Activated CD4-positive, alpha-beta T cell treated with anti-CD3 and anti-CD28 coated beads for 24 hours (primary cell): ENCODE results near the gene PPP1R14D.
"Not testable (repeated sequence)": the region's sequence is repeated elsewhere in the genome, so short reads cannot be mapped to it uniquely, and the experiment has no call there.

ENCODE experiments used
- DNase-seq, 2 donors: peaks; one replicate each; pipeline ENCODE4 v3.0.0-alpha.2; 2020; ENCODE audit warnings: low read depth in 2 of 2

Gene PPP1R14D

DNA sequence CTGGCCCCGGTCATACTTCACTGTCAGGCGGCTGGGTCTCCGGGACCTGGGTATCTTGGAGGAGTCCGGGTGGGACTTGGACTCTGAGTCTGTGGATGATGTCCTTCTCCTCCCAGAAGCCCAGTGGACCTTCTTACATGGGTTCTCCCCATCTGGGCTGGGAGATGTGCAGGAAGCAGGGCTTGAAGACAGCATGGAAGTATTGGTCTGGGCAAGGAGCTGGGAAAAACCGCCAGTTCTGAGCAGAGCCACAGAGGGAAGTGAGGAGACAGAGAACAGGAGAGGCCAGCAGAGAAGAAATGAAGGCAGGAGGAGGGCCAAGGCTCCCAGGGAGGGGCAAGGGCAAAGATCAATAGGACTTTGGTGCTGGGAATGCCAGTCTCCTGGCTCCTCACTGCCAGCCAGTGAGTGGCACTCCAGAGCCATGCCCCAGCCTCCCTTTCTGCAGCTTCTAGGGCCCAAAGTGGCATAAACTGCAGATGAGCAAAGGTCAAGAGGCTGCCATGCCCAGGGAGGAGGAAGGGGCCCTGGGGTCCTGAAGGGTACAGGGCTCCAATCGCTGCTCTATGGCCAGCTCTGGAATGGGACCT is at the start of gene PPP1R14D:
Gene PPP1R14D, minus strand, starts transcription at position 262 of the 590 bp plus-strand sequence. Its CDS starts 67 bp downstream, at position 195.
- DNase-seq: no peak

DNA sequence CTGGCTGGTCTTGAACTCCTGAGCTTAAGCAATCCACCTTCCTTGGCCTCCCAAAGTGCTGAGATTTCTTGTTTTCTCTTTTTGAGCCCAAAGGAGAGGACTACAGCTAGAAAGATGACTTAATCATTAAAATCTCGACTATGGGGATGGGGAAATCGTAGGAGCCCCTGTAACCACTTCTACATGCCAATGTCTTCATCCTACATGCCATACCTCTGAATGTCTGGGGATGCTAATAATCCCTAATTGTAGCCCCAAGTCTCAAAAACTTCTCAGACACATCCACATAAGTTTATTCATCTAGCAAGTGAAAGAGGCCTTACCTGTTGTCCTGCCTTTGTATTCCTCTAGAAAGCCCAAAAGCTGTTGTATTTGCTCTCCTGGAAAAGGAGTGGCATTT is 49.2 kb upstream of the PPP1R14D start:
- DNase-seq: no peak

DNA sequence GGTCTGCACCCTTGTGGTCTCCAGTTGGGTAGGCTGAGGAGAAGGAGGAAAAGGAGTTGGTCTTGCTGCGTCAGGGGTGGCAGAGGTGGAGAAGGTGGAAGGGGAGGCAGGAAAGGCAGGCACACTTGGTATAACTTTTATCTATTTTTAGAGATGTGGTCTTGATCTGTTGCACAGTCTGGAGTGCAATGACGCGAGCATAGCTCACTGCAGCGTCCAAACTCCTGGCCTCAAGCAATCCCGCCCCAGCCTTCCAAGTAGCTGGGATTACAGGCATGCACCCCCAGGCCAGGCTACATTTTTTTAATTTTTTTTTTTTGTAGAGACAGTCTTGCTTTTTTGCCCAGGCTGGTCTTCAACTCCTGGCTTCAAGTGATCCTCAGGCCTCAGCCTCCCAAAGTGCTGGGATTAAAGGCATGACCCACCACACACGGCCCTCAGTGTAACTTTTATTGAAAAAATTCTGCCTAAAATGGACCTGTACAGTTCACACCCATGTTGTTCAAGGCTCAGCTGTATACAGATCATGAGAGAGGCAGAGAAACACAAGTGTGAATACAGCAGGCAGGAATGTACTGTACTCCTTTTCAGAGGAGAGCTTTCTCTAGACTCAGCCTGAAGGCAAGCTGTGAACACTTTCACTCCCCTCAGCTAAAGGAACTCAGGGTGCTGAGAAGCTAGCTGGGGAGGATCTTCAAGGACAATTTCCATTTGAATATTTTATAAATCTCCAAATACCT is 47.7 kb upstream of the PPP1R14D start:
- DNase-seq: no peak

GRCh38 chr15:40873694-40874561 is 45.4 kb upstream of the PPP1R14D start, which contains the start of gene RHOV:
RHOV (minus strand) TSS chr15:40874234; CDS start chr15:40874139, 95 bp downstream.
- peak in 1 of 2 donors; percentile 50 for DNase-seq

DNA sequence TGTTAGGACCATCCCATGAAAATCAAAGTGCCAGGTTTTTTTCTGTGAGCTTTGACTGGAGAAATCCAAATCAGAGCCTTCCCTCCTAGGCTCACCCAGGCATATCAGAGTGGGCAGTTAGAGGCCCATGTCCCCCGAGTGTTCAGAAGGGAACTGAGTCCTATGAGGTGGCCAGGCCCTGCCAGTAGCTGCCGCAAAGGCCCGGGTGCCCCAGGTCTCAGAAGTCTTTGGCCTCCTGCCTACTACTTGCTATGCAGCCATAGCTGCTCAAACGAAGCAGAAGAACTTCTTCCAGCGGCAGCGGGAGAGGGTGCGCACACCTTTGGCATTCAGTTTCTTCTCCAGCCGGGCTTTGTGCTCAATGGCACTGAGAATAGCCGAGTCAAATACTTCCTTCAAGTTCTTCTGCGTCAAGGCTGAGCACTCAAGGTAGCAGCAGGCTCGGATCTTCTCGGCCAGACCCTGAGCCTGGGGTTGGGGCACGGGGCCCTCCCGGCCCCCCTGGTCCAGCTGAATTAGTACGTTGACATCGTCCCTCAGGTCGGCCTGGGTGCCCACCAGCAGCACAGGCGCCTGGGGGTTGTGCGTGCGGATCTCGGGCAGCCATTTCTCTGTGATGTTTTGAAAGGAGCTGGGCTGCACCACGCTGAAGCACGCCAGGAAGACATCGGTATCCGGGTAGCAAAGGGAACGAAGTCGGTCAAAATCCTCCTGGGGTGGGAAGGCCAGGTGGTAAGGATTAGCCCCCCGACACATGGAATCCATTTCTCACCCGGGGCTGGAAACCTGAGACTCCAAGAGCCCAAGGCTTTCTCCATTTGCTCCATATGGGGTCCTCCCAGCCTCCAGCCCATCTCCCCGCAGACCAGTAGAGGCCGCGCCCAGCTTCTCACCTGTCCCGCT is 44.5 kb upstream of the PPP1R14D start:
- no peak for DNase-seq

DNA sequence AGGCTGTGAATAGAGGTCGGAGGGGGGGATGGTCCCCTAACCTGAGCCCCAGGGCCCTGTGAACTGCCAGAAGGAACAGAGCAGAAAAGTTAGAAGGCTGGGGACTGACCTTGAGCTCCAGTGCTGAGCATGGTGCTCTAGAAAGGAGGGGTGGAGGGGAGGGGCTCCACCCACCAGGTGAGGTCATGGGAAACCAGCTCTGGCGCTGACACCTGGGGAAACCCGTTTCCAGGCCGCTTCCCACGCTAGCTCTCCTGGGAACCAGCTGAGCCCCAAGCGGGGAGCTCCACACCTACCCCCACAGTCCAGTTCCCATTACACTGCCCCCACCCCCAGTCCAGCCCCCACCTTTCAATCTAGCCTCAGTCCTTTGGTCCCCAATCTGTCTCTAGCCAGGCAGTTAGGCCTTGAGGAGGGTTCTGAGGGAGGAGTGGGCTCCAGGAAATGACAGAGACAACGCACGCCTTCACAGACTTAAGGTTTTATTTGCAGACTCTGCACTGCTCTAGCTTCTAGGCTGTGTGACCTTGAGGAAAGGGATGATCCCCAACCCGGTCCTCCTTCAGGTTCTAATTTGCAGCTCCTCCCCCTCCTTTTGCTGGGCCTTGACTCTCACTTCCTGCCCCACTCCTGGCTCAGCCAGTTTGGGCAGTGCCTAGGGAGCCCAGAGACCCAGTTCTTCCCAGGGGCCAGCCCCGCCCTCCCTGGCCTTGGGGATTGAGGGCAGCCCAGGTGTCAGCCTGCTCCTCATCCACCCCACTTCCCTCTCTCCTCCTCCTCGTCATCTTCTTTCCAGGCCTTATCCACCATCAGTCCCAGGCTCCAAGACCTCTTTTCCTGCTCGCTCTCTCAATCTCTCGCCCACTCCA is 43.5 kb upstream of the PPP1R14D start:
- no peak for DNase-seq

DNA sequence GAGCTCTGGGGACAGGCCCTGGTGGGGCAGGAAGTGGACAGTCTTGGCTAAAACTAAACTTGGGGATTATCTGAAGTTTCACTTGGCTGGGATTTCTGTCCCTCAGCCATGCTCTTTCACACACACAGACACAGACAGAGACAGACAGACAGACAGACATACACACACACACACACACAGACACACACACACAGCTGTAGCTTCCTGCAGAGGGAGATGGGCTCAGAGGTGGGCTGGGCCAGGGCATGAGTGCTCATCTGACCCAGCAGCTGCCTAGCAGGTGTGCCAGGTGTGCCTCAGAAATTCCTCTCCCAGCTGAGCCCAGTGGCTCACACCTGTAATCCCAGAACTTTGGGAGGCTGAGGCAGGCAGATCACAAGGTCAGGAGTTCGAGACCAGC is 42.2 kb upstream of the PPP1R14D start:
- no peak for DNase-seq

DNA sequence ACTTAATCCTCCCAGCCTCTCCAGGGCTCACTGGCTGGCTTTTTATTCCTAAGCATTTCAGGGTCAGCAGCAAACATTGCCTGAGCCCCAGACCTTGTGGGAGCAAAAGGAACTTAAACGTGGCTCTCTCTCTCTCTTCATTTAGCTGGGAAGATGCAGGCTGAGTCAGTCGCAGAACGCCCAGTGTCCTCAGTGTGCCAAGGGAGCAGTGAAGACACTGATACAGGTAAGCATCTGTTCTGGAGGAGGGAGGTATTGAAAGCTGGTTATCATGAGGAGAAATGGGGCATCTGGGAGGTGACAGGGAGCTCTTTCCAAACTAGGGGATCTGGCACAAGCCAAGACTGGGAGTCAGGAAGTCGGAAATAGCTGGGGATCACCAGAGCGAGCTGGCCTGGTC is 41.2 kb upstream of the PPP1R14D start:
- no peak for DNase-seq

- DNase-seq: no peak
Measured at GRCh38 chr15:40867199-40867598, 38.7 kb upstream of the PPP1R14D start.

DNA sequence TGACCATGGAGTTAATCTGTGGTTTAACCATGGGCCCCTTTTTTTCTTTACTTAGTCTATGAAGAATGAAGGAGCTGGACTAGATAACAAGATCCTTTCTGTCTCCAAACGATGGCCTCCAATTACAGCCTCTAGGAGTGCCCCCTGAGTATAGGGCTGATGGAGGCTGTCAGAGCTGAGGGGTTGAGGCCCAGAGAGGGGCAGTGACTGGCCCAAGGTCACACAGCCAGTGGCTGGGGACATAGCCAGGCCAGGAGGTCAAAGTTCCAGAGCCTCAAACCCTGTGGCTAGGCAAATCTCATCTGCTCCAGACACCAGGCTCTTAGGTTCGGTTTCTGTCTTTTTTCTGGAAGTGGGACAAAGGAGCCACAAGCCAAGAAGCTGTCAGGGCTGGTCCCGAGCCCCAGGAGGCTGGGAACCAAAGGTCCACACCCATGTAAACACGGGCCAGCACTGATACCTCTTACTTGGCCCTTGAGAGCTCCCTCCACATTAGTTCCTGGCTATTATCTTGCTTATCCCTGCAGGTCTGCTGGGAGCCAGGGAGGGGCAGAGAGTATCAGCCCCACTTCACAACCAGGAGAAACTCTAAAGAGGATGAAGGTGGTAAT is 35.3 kb upstream of the PPP1R14D start:
- no peak for DNase-seq

GRCh38 chr15:40861147-40861546 is 32.6 kb upstream of the PPP1R14D start:
- not testable (repeated sequence) for DNase-seq

DNA sequence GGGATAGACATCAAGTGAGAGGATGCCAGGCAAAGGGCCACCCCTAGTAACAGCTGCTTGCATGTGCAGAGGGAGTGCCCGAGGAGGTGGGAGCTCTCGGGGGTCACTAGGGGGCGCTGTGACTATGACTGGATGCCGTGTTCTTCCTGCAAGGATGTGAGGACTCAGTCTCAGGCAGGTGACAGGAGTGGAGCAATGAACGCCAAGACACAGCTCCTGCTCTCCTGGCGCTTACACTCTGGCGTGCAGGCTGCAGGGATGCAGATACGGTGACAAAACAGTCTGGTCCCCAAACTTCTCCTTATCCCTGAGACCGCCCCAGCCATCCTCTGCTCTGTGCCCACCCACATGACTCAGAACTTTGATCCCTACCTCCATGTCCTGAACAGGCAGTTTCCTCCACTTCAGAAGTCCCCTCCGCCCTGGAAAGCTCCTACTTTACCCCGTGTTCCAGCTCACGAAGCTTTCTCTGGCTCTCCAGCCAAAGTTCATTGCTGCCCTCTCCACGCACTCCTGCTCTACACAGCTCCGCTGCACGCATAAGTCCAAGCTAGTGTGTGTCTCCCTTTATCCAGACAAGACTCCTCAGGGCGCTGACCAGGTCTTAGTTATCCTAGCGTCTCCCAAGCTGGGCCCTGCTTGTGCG is 30.8 kb upstream of the PPP1R14D start:
- peak; percentile 84 to 86 for DNase-seq

DNA sequence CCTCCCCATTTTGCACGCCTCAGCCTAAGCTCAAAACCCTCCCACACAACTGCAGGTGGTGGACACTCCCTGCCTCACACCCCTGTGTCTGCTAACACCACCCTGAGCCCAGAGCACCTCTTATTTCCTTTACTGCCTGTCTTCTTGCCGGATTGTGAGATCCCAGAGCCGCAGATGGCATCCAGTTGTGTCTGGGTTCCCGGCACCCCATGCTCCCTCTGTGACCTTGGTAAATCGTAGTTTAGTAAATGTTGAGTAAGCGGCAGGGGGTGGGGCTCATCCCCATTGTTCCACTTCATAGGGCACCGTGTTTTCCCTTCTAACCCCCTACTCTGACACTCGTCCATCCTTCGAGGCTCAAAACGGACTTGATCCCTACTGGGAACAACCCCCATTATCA is 30.2 kb upstream of the PPP1R14D start:
- no peak for DNase-seq

- peak; percentile 72 to 79 for DNase-seq
Measured at GRCh38 chr15:40857601-40858341, 29.3 kb upstream of the PPP1R14D start.

DNA sequence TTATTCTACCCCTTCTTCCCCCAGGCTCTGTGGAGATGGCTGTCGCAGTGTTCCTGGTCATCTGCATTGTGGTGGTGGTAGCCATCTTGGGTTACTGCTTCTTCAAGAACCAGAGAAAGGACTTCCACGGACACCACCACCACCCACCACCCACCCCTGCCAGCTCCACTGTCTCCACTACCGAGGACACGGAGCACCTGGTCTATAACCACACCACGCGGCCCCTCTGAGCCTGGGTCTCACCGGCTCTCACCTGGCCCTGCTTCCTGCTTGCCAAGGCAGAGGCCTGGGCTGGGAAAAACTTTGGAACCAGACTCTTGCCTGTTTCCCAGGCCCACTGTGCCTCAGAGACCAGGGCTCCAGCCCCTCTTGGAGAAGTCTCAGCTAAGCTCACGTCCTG is 28.2 kb upstream of the PPP1R14D start:
- DNase-seq: no peak

DNA sequence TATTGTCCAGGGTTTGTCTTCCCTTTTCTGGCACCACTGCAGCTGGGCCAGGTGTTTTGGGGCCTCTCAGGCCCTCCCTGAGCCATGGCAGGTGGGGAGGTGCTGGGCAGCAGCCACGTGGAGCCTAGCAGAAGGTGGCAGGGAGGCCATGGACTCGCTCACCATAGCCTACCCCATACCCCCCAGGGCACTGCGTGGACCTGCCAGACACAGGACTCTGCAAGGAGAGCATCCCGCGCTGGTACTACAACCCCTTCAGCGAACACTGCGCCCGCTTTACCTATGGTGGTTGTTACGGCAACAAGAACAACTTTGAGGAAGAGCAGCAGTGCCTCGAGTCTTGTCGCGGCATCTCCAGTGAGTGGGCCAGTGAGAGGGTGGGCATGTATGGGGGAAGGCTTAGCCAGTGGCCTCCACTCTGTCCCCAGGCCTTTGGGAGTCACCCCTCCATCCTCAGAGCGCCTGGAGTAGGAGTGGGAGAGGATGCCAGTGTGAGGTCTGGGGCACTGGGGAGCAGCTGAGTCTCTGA is 27.3 kb upstream of the PPP1R14D start:
- DNase-seq: no peak

DNA sequence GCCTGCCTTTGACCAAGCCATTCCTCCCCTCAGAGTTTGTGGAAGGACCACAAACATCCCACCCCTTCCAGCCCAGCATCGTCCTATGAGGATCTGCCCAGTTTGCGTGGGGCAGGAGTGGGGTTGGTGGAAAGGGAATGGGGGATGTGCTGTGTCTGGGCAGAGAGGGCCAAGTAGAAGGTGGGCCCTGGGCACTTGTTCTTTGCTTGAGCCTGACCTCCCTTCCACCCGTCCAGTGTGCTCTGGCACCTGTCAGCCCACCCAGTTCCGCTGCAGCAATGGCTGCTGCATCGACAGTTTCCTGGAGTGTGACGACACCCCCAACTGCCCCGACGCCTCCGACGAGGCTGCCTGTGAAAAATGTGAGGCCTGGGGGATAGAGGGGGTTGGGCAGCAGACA is 25.7 kb upstream of the PPP1R14D start:
- no peak for DNase-seq

- DNase-seq: no peak
Measured at GRCh38 chr15:40853241-40853890, 24.9 kb upstream of the PPP1R14D start.
